ENCODE results near the gene WDR73.

DNA sequence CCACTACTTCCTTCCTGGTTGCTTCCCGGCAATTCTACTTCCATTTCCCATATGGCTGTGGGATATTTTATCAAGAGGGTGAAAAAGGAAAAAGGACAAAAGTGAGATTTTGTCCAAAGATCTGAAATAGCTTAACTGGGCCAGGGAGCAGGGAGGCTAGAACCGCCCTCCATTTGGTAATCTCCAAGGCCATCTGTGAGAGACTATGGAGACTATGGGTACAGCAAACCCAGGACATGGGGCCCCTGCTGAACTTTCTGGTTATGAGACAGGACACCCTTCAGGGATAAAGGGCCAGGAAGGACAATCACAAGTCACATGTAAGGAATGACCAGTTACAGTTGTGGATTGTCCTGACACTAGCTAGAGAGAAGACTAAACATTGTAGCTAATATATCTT, 29.0 kb downstream of the WDR73 start:
- TF ChIP-seq POLR2A (conservative IDR thresholded peaks at IDR 0.05) = no peak
- TF ChIP-seq, protein P1, sequence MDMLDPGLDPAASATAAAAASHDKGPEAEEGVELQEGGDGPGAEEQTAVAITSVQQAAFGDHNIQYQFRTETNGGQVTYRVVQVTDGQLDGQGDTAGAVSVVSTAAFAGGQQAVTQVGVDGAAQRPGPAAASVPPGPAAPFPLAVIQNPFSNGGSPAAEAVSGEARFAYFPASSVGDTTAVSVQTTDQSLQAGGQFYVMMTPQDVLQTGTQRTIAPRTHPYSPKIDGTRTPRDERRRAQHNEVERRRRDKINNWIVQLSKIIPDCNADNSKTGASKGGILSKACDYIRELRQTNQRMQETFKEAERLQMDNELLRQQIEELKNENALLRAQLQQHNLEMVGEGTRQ (CRISPR knock-in tag; IDR thresholded peaks at IDR 0.05) = no peak
- TF ChIP-seq, protein P2, sequence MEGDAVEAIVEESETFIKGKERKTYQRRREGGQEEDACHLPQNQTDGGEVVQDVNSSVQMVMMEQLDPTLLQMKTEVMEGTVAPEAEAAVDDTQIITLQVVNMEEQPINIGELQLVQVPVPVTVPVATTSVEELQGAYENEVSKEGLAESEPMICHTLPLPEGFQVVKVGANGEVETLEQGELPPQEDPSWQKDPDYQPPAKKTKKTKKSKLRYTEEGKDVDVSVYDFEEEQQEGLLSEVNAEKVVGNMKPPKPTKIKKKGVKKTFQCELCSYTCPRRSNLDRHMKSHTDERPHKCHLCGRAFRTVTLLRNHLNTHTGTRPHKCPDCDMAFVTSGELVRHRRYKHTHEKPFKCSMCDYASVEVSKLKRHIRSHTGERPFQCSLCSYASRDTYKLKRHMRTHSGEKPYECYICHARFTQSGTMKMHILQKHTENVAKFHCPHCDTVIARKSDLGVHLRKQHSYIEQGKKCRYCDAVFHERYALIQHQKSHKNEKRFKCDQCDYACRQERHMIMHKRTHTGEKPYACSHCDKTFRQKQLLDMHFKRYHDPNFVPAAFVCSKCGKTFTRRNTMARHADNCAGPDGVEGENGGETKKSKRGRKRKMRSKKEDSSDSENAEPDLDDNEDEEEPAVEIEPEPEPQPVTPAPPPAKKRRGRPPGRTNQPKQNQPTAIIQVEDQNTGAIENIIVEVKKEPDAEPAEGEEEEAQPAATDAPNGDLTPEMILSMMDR (IDR thresholded peaks at IDR 0.05 in 2 of 3, conservative IDR thresholded peaks at IDR 0.05 in 1 of 3; ENCODE audit: insufficient read depth in 2 of 3, low read depth in 1 of 3, low read length in 3 of 3) = no peak
- TF ChIP-seq STAT5A (IDR thresholded peaks at IDR 0.05; ENCODE audit: borderline replicate concordance, low read length) = no peak
